GM19324 (cell line): Measurements from ENCODE around the gene ANKRD1.

Experiments used
- ATAC-seq: cut with Tn5 transposase; IDR thresholded peaks from one replicate; pipeline ENCODE4 v1.9.1; 2021; ENCODE audit warnings: mild to moderate bottlenecking, moderate library complexity; ENCODE audit not compliant: unreplicated experiment, low FRiP score

The ANKRD1 gene

GRCh38 chr10:90866050-90866598, 54.8 kb downstream of the ANKRD1 start:
- ATAC-seq: no peak

- no peak for ATAC-seq
Observed at GRCh38 chr10:90865401-90865800, 55.5 kb downstream of the ANKRD1 start.

DNA sequence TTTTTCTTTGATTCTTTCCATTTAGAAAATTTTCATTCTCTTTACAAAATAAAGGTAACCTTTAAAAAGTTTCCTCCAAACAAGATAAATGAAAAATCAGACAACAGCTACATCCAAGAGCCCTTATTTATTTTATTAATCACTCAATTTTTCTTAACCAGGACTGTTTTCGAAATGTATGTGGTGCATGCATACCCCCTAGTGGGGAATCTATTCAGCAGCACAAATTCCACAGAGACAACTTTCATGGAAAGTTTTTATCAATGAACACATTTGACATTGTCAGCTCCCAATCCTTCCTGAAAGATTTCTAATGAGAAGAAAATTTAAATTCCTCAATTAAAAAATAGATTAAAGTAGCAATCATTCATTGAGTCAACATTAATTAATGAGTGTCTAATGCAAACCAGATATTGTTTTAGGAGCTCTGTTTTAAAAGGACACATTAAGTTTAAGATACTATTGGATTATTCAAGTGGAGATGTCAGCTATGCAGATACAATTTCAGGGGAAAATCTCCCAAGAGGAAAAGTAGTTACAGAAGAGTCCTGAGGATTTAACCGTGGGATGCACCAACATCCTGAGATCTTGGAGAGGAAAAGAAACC, 57.9 kb downstream of the ANKRD1 start:
- ATAC-seq: no peak
